ENCODE results near the gene WDHD1. TPM values are rescaled to one million over a fixed set of nuclear protein-coding genes. Genes with fewer than 3 reads are reported as not detected.
"Not testable (repeated sequence)": the region's sequence is repeated elsewhere in the genome, so short reads cannot be mapped to it uniquely, and the experiment has no call there.

The WDHD1 gene, protein sequence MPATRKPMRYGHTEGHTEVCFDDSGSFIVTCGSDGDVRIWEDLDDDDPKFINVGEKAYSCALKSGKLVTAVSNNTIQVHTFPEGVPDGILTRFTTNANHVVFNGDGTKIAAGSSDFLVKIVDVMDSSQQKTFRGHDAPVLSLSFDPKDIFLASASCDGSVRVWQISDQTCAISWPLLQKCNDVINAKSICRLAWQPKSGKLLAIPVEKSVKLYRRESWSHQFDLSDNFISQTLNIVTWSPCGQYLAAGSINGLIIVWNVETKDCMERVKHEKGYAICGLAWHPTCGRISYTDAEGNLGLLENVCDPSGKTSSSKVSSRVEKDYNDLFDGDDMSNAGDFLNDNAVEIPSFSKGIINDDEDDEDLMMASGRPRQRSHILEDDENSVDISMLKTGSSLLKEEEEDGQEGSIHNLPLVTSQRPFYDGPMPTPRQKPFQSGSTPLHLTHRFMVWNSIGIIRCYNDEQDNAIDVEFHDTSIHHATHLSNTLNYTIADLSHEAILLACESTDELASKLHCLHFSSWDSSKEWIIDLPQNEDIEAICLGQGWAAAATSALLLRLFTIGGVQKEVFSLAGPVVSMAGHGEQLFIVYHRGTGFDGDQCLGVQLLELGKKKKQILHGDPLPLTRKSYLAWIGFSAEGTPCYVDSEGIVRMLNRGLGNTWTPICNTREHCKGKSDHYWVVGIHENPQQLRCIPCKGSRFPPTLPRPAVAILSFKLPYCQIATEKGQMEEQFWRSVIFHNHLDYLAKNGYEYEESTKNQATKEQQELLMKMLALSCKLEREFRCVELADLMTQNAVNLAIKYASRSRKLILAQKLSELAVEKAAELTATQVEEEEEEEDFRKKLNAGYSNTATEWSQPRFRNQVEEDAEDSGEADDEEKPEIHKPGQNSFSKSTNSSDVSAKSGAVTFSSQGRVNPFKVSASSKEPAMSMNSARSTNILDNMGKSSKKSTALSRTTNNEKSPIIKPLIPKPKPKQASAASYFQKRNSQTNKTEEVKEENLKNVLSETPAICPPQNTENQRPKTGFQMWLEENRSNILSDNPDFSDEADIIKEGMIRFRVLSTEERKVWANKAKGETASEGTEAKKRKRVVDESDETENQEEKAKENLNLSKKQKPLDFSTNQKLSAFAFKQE
- 6.3 and 10.0 TPM in 2 replicates for total RNA-seq (2014; rRNA removed; shearing (Covaris generic); ENCODE audit: low replicate concordance)

DNA sequence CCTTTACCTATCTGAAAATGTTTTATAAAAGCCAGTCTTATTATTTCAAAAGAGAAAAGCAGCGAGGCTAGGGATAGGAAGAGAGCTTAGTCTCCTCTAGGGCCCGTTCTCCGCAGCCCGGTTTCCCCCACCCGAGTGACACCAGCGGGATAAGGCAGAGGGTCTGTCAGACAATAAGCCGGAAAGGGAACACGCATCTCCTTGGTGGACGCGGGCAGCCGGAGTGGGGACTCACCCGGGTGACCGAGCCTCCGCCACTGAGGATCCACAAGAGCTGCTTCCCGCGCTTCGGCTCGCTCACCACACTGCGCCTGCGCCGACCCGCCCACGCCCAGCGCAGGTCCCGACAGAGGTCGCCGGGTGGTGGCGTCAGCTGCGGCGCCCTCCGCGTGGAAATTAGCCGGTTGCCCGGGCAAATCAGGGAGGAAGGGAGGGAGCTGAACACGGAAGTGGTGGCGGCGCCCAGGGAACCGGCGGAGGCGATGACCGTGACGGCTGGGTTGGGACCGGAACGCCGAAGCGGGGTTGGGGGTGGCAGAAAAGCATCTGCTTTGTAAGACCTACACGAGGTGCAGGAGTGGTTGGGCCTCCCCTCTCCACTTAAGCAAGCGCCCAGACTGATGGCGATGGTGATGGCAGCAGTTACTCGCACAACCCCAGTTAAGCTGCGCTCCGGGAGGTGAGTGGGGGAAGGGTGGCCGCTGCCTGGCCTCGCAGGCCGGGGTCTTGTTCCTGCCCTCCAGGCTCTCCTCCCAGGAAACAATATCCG is at the start of gene WDHD1, which contains the start of gene SOCS4:
TSS of gene WDHD1 (minus strand) at position 307 of the 769 bp plus-strand sequence. CDS start 312 bp downstream, outside the sequence.
TSS of gene SOCS4 (plus strand) at position 444 of the 769 bp plus-strand sequence. CDS start 15,806 bp downstream, outside the sequence.
- peak; percentile 93 for DNase-seq (ENCODE audit: low read depth)
- in situ Hi-C loops (cut with HindIII; ENCODE audit: low pct_unique_long_range_greater_than_20kb, low sequenced_read_pairs), result no loop called here

DNA sequence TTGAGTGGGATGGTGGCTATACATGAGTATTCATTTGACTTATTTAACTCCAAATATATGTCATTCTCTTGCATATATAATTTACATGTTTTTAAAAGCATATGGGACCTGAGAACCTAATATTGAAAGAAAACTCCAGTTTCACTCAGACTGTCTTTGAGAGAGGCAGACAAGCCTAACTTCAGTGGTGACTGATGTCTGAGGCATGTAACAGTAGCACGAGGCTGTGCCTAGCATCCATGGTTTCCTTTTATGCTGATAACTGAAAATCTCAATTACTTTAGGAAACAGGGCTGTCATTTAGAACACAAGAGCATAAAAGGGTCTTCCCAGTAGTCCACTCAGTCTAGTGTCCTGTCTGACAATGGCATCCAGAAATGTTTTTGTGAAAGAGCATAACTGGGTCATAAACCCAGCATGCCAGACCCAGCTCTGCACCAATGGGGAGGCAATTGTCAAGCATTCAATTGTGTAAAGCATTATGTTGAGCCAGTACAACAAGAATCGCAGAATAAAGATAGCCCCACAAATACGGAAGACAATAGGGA is 48.8 kb upstream of the WDHD1 start:
- in situ Hi-C loops (cut with HindIII; ENCODE audit: low pct_unique_long_range_greater_than_20kb, low sequenced_read_pairs), result no loop called here
- no peak for DNase-seq (ENCODE audit: low read depth)

DNA sequence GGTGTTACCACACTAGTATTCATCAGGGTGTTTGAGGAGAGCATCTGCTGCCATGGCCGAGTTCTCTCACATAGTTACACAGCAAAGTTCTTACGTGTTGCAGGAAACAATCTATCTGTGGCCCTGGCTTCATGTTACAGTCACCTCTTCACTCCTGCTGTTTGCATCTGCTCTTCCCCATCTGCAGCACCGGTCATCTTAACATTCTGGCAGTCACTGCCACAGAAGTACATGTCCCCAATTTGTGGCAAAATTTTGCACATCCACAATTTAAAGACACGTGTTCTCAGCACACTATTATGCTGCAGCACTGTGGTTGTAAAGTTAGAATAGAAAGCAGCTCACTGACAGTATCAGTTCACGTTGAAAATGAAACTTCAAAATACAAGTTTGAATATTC is 47.8 kb upstream of the WDHD1 start:
- in situ Hi-C loops (cut with HindIII; ENCODE audit: low pct_unique_long_range_greater_than_20kb, low sequenced_read_pairs), result no loop called here
- DNase-seq (ENCODE audit: low read depth), result no peak

DNA sequence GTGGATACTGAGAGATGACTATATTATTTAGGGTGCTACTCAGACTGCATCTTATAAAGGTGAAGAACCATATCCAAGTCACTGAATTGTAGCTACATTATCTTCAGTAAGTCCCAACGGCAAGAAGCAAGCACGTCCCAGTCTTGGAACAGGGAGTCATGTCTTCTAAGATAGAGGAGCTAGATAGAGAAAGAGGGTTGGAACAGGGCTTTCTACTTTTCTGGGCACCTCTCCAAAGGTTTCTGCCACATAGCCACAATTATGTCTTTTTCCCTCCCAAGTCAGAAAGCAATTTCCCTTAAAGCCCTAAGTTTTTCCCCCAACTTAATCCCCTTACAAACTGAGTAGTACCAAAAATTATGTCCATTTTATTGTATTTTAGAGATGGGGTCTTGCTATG is 47.0 kb upstream of the WDHD1 start:
- in situ Hi-C loops (cut with HindIII; ENCODE audit: low pct_unique_long_range_greater_than_20kb, low sequenced_read_pairs), result no loop called here
- DNase-seq (ENCODE audit: low read depth), result no peak

DNA sequence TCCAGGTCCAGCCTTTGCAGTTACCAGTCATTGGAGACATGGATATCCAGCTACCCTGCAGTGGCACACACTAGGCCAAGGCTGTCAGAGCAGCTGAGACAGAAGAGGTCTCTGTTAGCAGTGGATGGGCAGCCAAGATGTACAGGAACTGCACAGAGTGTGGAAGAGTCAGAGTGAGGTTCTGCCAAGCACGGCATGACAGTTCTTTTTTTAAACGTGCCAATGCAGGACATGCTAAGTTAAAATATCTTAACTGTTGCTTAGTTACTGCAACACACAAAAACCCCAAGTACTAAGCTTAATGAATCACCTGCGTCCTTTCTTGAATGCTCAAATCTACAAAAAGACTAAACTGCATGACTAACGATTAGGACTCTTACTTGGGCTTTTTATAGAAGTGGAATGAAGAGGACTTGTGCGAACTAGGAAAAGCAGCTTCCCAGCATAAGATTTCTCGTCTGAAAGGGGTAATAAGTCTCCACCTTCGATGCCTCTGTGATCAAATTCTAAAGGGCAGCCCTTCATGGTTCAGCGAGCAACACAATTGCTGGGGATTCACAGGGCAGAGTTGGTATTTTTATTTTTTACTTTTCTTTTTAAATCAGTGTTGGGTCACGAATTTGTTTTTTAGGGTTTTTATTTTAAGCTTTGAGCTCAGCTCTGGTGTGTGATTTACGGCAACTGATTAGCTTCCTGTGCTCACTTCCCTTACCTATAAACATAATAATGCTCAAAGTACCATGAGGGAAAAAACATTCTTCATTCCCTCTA is 45.2 kb upstream of the WDHD1 start:
- DNase-seq (ENCODE audit: low read depth), result peak; percentile 78
- in situ Hi-C loops (cut with HindIII; ENCODE audit: low pct_unique_long_range_greater_than_20kb, low sequenced_read_pairs), result no loop called here

DNA sequence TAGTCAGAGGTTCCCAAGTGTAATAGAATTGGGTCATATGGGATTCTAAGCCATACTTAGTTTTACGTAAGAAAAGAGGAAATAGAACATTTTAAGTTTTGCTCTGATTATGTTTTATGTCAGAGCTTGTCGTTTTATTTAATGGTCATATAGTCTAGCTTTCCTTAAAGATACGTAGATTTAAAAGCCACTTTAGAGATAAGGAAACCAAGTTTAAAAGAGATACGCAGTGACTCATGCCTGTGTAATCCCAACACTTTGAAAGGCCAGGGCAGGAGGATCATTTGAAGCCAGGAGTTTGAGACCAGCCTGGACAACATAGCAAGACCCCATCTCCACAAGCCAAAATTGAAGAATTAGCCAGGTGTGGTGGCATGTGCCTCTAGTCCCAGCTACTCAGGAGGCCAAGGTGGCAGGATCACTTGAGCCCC is 44.1 kb upstream of the WDHD1 start:
- in situ Hi-C loops (cut with HindIII; ENCODE audit: low pct_unique_long_range_greater_than_20kb, low sequenced_read_pairs), result no loop called here
- DNase-seq (ENCODE audit: low read depth), result no peak

DNA sequence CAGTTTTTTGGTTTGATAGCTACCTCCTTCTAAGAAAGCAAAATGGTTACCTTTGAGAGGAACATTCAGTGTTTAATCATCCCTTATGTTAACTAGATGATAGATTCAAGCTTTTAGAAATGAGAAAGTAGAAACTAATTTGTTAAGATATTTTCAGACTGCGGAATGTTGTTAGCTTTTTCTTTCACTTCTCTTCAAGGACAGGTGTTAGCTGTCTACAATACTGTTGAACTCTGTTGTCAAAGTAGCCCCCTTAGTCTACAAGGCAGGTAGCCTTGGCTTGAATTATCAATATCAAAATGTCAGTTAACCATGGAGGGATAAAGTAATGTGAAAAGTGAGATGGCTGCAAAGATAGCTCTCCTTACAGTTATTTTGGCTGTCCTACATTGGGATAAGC is 39.3 kb upstream of the WDHD1 start:
- in situ Hi-C loops (cut with HindIII; ENCODE audit: low pct_unique_long_range_greater_than_20kb, low sequenced_read_pairs), result no loop called here
- no peak for DNase-seq (ENCODE audit: low read depth)

DNA sequence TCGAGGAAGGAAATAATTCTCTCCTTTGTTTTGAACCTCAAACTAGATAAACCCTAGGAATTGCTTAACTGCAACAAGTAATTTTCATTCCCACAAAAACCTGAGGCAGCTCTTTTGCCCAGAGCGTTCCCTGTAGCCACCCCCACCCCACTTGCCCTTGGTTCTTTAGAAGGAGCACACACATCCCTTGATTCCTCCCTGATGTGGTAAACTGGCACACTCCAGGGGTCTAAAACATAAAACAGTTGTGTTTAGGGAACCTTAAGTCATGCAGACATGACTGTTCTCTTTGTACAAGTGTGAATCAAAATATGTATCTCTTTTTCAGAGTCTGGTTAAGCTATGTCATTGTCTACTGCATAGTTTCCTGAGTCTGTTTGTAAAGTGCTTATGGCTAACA is 38.5 kb upstream of the WDHD1 start:
- no peak for DNase-seq (ENCODE audit: low read depth)
- in situ Hi-C loops (cut with HindIII; ENCODE audit: low pct_unique_long_range_greater_than_20kb, low sequenced_read_pairs), result no loop called here

DNA sequence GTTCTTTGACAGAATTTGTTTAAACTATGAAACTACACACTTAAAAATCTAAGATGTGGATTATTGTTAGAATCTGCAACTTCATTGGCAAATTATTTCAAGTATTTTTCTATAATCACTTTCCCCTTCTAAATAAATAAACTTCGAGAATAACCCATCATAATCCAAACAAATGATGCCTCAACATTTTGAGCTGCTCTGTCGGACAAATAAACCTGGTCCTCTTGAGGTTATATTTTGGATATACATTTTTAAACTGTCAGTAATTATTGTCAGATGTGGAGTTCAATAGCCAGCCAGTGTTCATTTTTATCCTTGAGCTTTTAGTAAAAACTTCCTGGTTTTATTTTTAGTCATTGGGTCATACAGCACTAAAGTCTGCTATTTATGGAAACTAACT is 38.0 kb upstream of the WDHD1 start:
- DNase-seq (ENCODE audit: low read depth); in situ Hi-C loops (cut with HindIII; ENCODE audit: low pct_unique_long_range_greater_than_20kb, low sequenced_read_pairs): not testable (repeated sequence)

DNA sequence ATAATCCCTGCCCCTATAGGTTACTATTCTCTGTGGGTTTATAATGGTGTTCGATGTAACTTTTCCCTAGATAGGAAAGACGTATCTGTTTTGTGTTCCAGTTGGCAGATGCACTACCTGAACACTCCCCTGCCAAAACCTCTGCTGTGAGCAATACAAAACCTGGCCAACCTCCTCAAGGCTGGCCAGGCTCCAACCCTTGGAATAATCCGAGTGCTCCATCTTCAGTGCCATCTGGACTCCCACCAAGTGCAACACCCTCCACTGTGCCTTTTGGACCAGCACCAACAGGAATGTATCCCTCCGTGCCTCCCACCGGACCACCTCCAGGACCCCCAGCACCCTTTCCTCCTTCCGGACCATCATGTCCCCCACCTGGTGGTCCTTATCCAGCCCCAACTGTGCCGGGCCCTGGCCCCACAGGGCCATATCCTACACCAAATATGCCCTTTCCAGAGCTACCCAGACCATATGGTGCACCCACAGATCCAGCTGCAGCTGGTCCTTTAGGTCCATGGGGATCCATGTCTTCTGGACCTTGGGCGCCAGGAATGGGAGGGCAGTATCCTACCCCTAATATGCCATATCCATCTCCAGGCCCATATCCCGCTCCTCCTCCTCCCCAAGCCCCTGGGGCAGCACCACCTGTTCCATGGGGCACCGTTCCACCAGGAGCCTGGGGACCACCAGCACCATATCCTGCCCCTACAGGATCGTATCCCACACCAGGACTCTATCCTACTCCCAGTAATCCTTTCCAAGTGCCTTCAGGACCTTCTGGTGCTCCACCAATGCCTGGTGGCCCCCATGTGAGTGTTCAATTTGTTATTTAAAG is 35.8 kb upstream of the WDHD1 start:
- in situ Hi-C loops (cut with HindIII; ENCODE audit: low pct_unique_long_range_greater_than_20kb, low sequenced_read_pairs), result no loop called here
- DNase-seq (ENCODE audit: low read depth), result no peak

DNA sequence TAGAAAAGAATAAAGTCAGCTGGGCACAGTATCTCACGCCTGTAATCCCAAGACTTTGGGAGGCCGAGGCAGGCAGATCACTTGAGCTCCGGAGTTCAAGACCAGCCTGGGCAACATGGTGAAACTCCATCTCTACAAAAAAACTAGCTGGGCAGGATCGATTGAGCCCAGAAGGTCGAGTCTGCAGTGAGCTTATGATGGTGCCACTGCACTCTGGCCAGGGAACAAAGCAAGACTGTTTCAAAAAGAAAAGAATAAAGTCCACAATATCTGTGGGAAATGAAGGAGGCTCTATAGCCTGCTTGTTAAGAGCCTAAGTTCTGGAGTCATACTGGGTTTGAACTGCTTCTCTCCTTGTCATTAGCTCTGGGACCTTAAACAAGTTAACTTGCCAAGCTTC is 32.4 kb upstream of the WDHD1 start:
- no peak for DNase-seq (ENCODE audit: low read depth)
- in situ Hi-C loops (cut with HindIII; ENCODE audit: low pct_unique_long_range_greater_than_20kb, low sequenced_read_pairs), result no loop called here

DNA sequence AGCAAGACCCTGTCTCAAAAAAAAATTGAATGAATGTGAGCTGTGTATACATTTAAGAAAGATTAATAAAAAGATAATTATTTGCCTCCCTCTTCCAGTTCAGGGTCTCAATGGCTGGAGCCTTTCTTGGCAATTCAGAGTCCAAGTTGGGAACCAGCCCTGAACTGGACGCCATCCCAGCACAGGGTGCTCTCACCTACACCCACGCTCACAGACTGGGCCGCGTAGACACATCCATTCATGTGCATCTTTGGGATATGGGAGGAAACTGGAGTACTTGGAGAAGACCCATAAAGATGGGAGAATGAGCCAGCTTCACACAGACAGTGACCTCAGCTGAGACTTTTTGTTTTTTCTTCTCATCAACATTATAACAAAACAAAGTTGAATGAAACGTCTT is 31.0 kb upstream of the WDHD1 start:
- in situ Hi-C loops (cut with HindIII; ENCODE audit: low pct_unique_long_range_greater_than_20kb, low sequenced_read_pairs), result no loop called here
- DNase-seq (ENCODE audit: low read depth), result no peak

DNA sequence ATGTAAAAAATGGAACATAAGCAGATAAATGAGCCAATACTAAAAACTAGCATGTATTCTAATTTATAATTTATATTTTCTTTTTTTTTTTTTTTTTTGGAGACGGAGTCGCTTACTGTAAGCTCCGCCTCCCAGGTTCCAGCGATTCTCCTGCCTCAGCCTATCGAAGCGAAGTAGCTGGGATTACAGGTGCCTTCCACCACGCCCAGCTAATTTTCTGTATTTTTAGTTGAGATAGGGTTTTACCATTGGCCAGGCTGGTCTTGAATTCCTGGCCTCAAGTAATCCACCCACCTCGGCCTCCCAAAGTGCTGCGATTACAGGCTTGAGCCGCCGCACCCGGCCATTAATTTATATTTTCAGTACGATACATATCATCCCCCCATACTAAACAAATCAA is 27.2 kb upstream of the WDHD1 start:
- in situ Hi-C loops (cut with HindIII; ENCODE audit: low pct_unique_long_range_greater_than_20kb, low sequenced_read_pairs), result no loop called here
- DNase-seq (ENCODE audit: low read depth), result no peak

DNA sequence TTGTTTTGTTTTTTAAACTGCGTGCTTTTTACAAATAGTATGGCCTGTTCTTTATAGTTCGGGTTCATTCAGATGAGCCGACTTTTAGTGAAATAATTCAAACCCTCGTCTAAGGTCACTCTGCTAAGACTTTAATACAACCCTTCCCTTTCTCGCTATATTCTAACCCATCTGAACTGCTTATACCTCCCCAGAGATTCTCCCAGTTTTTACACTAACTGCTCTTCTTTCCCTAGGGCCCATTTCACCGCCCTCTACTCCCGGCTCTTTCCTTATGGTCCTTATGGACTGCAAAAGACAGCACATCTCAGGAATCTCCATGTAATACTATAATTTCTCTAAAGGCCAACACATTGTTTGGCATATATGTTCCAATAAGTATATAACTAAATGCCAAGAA is 26.6 kb upstream of the WDHD1 start:
- no peak for DNase-seq (ENCODE audit: low read depth)
- in situ Hi-C loops (cut with HindIII; ENCODE audit: low pct_unique_long_range_greater_than_20kb, low sequenced_read_pairs), result no loop called here

DNA sequence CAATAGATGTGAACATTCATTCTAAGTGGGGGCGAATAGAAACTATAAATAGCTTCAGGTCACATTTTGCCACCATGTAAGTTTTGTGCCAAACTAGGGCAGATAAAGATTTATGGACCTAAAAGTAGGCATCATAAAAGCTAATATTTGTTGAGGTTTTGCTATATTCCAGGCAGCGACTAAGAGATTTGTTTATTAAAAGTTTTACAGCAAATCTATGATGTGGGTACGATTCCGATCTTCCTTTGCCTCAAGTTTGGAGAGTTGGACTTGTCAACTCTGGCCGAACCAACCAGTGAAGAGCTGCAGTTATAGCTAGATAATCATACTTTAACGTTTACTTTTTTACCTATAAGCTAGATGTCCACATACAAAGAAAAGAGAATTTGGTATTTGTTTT is 26.1 kb upstream of the WDHD1 start:
- in situ Hi-C loops (cut with HindIII; ENCODE audit: low pct_unique_long_range_greater_than_20kb, low sequenced_read_pairs), result no loop called here
- no peak for DNase-seq (ENCODE audit: low read depth)

DNA sequence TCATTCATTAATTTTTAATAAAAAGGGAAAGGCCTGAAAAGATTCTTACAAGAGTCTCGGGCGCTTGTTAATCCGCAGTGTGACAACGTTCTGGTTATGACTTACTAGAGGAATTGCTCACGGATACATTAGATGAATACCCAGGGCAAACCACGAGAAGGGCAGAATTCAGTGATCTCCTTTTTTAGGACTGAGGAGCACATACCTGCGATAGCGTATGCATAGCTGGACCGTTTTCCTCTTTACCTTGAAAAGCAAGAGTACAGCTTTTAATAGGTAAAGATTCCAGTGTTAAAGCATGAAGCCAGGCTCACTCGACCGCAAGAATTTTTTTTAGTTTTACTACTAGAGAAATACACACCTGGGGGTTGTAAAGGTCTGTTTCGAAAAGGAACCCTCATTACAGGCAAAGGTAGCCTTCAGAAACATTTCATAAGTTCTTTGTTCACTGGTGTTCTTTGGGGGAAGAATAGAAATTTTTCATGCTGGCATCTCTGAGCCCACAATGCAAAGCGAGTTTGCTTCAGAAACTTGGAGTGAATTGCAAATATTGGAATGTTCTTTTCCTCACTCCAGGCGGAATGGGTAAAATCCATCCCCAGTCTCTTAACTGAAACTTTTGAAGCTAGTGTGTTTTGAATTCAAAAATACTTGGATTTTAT is 25.5 kb upstream of the WDHD1 start:
- DNase-seq (ENCODE audit: low read depth), result no peak
- in situ Hi-C loops (cut with HindIII; ENCODE audit: low pct_unique_long_range_greater_than_20kb, low sequenced_read_pairs), result no loop called here
